K562 (cell line): Measurements from ENCODE around the gene ALDH16A1. TPM values are rescaled to one million over a fixed set of nuclear protein-coding genes. Genes with fewer than 3 reads are reported as not detected.
A peak's percentile ranks its signal among the peaks of the same experiment; 100 is the strongest.

Source experiments
- ADNP ChIP-seq: fragments of 200-800 bp; sonication (Bioruptor generic); IDR thresholded peaks from 2 replicates; pipeline ENCODE4 v1.6.1; 2016; ENCODE audit warnings: missing genetic modification characterization, missing compliant biosample characterization
- CEBPG ChIP-seq, 3 experiments: fragments of 200-800 bp in 1 of 3; sonication (Bioruptor generic) in 1 of 3; sonication (generic) in 1 of 3; formaldehyde crosslinking in 1 of 3; IDR thresholded peaks in 2 of 3; conservative IDR thresholded peaks in 1 of 3; 2 replicates each; pipeline versions ENCODE4 v1.6.1 to v1.8.0; 2016 to 2022; ENCODE audit warnings: missing compliant biosample characterization in 2 of 3, missing genetic modification characterization in 2 of 3, mild to moderate bottlenecking in 1 of 3, missing genetic modification reagents in 1 of 3
- CTBP1 ChIP-seq: fragments of 450-650 bp; IDR thresholded peaks from 2 replicates; pipeline ENCODE4 v1.6.1; 2016; ENCODE audit warnings: borderline replicate concordance
- FOXK1 ChIP-seq: sonication (generic); formaldehyde crosslinking; IDR thresholded peaks from 2 replicates; pipeline ENCODE4 v1.8.0; 2022; ENCODE audit warnings: missing genetic modification reagents, mild to moderate bottlenecking, borderline replicate concordance
- GTF2A2 ChIP-seq: IDR thresholded peaks from 2 replicates; pipeline ENCODE4 v1.6.1; 2016; ENCODE audit warnings: mild to moderate bottlenecking, missing genetic modification characterization, missing compliant biosample characterization
- MTA1 ChIP-seq: fragments of 450-650 bp; IDR thresholded peaks from 2 replicates; pipeline ENCODE4 v1.6.1; 2017; ENCODE audit warnings: borderline replicate concordance
- MYNN ChIP-seq, 2 experiments: sonication (generic); formaldehyde crosslinking in 1 of 2; IDR thresholded peaks; 2 replicates each; pipeline versions ENCODE4 v1.5.0 to v1.6.1; 2016 to 2020; ENCODE audit warnings: antibody characterized with exemption in 1 of 2, missing genetic modification reagents in 1 of 2
- NEUROD1 ChIP-seq: fragments of 150-350 bp; IDR thresholded peaks from 2 replicates; pipeline ENCODE4 v1.6.1; 2014; ENCODE audit warnings: borderline replicate concordance, low read length, low read depth; ENCODE audit not compliant: partially characterized antibody
- NFRKB ChIP-seq: fragments of 450-650 bp; IDR thresholded peaks from 2 replicates; pipeline ENCODE4 v1.6.1; 2016; ENCODE audit warnings: low read depth
- NR2C1 ChIP-seq, 2 experiments: fragments of 450-650 bp; IDR thresholded peaks; 2 replicates each; pipeline ENCODE4 v1.6.1; 2017; ENCODE audit warnings: mild to moderate bottlenecking in 2 of 2, antibody characterized with exemption in 1 of 2, inconsistent platforms in 1 of 2, missing compliant biosample characterization in 1 of 2, missing genetic modification characterization in 1 of 2
- RCOR1 ChIP-seq, 2 experiments: IDR thresholded peaks; 2 replicates each; pipeline ENCODE4 v1.6.1; 2012; ENCODE audit warnings: low read depth in 2 of 2, low read length in 2 of 2, borderline replicate concordance in 1 of 2, improper control_type of control experiment in 1 of 2
- SIN3A ChIP-seq, 2 experiments: fragments of 150-350 bp in 1 of 2; IDR thresholded peaks; 2 replicates each; pipeline ENCODE4 v1.6.1; 2011 to 2016; ENCODE audit warnings: borderline replicate concordance in 2 of 2, low read depth in 2 of 2, low read length in 2 of 2, mild to moderate bottlenecking in 2 of 2, moderate library complexity in 2 of 2; ENCODE audit not compliant: control insufficient read depth in 1 of 2
- SMAD1 ChIP-seq: fragments of 150-350 bp; IDR thresholded peaks from 2 replicates; pipeline ENCODE4 v1.6.1; 2014; ENCODE audit warnings: low read length, low read depth; ENCODE audit not compliant: partially characterized antibody
- YY1 ChIP-seq, 3 experiments: IDR thresholded peaks; 2 replicates each; pipeline ENCODE4 v1.6.1; 2011; ENCODE audit warnings: low read length in 2 of 3, mild to moderate bottlenecking in 2 of 3, moderate library complexity in 2 of 3, borderline replicate concordance in 1 of 3, control low read depth in 1 of 3, low read depth in 1 of 3; ENCODE audit not compliant: insufficient read depth in 3 of 3, insufficient replicate concordance in 2 of 3, control insufficient read depth in 1 of 3, insufficient read length in 1 of 3; ENCODE audit errors: extremely low read depth in 1 of 3
- ZKSCAN1 ChIP-seq: fragments of 150-350 bp; IDR thresholded peaks from 2 replicates; pipeline ENCODE4 v1.6.1; 2016; ENCODE audit warnings: low read depth, low read length
- ZNF324 ChIP-seq: fragments of 250-450 bp; sonication (Bioruptor Pico); IDR thresholded peaks from 2 replicates; pipeline ENCODE4 v1.4.0; 2020; ENCODE audit warnings: mild to moderate bottlenecking
- ZNF551 ChIP-seq: fragments of 250-450 bp; sonication (Bioruptor Pico); IDR thresholded peaks from 2 replicates; pipeline ENCODE4 v1.5.0; 2021; ENCODE audit warnings: mild to moderate bottlenecking, moderate library complexity
- polyA plus RNA-seq, 8 experiments: library from polyadenylated mRNA; depleted of rRNA in 4 of 8; stranded (reverse) in 5 of 8; unstranded in 3 of 8; fragments of >200 nt; fragmentation: Nextera tagmentation in 2 of 8; fragmentation: Illumina TruSeq in 1 of 8; extraction: Ambion mirVana in 2 of 8; extraction: Trizol in 1 of 8; gene quantifications; 2 replicates each; pipeline versions ENCODE4 v1.2.1 to v1.2.3, GENCODE V29; 2011 to 2014; ENCODE audit warnings: inconsistent platforms in 1 of 8, missing spikeins in 1 of 8
- total RNA-seq, 7 experiments: library from RNA; depleted of rRNA in 6 of 7; stranded (reverse); fragments of >200 nt in 6 of 7; fragmentation: Illumina TruSeq in 2 of 7; extraction: Trizol in 2 of 7; gene quantifications; 2 replicates each; pipeline versions ENCODE4 v1.2.1 to v1.2.3, GENCODE V29; 2011 to 2021; ENCODE audit warnings: low replicate concordance in 1 of 7
- TF ChIP-seq, protein P1 (sequence below): fragments of 250-450 bp; sonication (Bioruptor Pico); IDR thresholded peaks from 2 replicates; pipeline ENCODE4 v1.8.0; 2021; ENCODE audit warnings: moderate library complexity, mild to moderate bottlenecking, inconsistent platforms

The ALDH16A1 gene
- total and polyA plus RNA-seq, 9 of the 15 experiments (the other 6 are each of a cell fraction or from before 2014, with no cell fraction given), result 2.2 to 52.2 (median 7.6) TPM

- TF ChIP-seq YY1 (IDR thresholded peaks at IDR 0.05; ENCODE audit: borderline replicate concordance in 1 of 3, control insufficient read depth in 1 of 3, extremely low read depth in 1 of 3, insufficient read depth in 3 of 3, insufficient read length in 1 of 3, insufficient replicate concordance in 2 of 3, low read depth in 1 of 3, low read length in 2 of 3) (no peak), SMAD1 (no peak), RCOR1 (IDR thresholded peaks at IDR 0.05; ENCODE audit: borderline replicate concordance in 1 of 2, low read depth in 2 of 2, low read length in 2 of 2) (no peak), CEBPG (CRISPR knock-in tag; IDR thresholded peaks at IDR 0.05) (no peak), CEBPG (tag; conservative IDR thresholded peaks at IDR 0.05 in 1 of 2, IDR thresholded peaks at IDR 0.05 in 1 of 2) (no peak), ZNF324 (CRISPR knock-in tag) (no peak), SIN3A (IDR thresholded peaks at IDR 0.05; ENCODE audit: borderline replicate concordance in 2 of 2, control insufficient read depth in 1 of 2, low read depth in 2 of 2, low read length in 2 of 2) (no peak), MYNN (IDR thresholded peaks at IDR 0.05) (no peak), MYNN (CRISPR knock-in tag; IDR thresholded peaks at IDR 0.05) (no peak), MTA1 (no peak), NEUROD1 (no peak), ADNP (tag) (peak; percentile 12; the same call in 1 of the 2 replicates), NFRKB (no peak), ZNF551 (CRISPR knock-in tag) (no peak), GTF2A2 (no peak), FOXK1 (no peak), NR2C1 (IDR thresholded peaks at IDR 0.05) (no peak), NR2C1 (tag; IDR thresholded peaks at IDR 0.05) (no peak), CTBP1 (peak; percentile 17; the same call in 1 of the 2 replicates), ZKSCAN1 (no peak)
- TF ChIP-seq, protein P1, sequence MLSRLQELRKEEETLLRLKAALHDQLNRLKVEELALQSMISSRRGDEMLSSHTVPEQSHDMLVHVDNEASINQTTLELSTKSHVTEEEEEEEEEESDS (CRISPR knock-in tag), result no peak
These were observed 50.0 kb downstream of the ALDH16A1 start (continued) for GRCh38 chr19:49502866-49503581.
